Epithelial cell of proximal tubule (primary cell): ENCODE measurements around the gene SEL1L. TPM values are rescaled to one million over a fixed set of nuclear protein-coding genes. Genes with fewer than 3 reads are reported as not detected.
"Not testable (repeated sequence)": the region's sequence is repeated elsewhere in the genome, so short reads cannot be mapped to it uniquely, and the experiment has no call there.

Experiments
- DNase-seq: peaks from one replicate; pipeline ENCODE4 v3.0.0-alpha.2; 2011; ENCODE audit warnings: low read depth
- H3K4me3 ChIP-seq: 2 replicates; pipeline ENCODE4 v1.5.1; 2011; ENCODE audit warnings: low read depth, mild to moderate bottlenecking, low read length
- CTCF ChIP-seq: conservative IDR thresholded peaks from 2 replicates; pipeline ENCODE4 v1.5.1; 2012; ENCODE audit warnings: low read depth, mild to moderate bottlenecking, low read length
- total RNA-seq: library from RNA; depleted of rRNA; stranded (reverse); fragments of >200 nt; gene quantifications from 2 replicates; pipeline ENCODE4 v1.2.3, GENCODE V29; 2015

Gene SEL1L
- total RNA-seq, 1 donor from 2014 or later: 25.2 TPM

GRCh38 chr14:81466854-81467253 is 66.8 kb downstream of the SEL1L start:
- TF ChIP-seq CTCF: no peak
- H3K4me3 ChIP-seq: no peak overlapping the region
- DNase-seq: no peak

GRCh38 chr14:81465507-81466228 is 68.0 kb downstream of the SEL1L start:
- no peak for TF ChIP-seq CTCF
- no peak overlapping the region for H3K4me3 ChIP-seq
- DNase-seq: no peak

DNA sequence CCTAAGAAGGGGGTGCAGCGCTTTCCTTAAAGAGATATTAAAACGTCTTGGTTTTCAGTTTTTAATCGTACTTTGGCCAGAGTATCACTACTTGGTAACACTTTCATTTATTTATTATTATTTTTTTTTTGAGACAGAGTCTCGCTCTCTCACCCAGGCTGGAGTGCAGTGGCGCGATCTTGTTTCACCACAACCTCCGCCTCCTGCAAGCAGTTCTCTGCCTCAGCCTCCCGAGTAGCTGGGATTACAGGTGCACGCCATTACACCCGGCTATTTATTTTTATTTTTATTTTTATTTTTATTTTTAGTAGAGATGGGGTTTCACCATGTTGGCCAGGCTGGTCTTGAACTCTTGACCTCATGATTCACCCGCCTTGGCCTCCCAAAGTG is 68.7 kb downstream of the SEL1L start:
- H3K4me3 ChIP-seq: peak overlapping the region; percentile 61
- DNase-seq: not testable (repeated sequence)

- DNase-seq: no peak
- peak overlapping the region; percentile 61 for H3K4me3 ChIP-seq
- peak; percentile 89 for TF ChIP-seq CTCF
These were observed 69.2 kb downstream of the SEL1L start for GRCh38 chr14:81464253-81465002.

DNA sequence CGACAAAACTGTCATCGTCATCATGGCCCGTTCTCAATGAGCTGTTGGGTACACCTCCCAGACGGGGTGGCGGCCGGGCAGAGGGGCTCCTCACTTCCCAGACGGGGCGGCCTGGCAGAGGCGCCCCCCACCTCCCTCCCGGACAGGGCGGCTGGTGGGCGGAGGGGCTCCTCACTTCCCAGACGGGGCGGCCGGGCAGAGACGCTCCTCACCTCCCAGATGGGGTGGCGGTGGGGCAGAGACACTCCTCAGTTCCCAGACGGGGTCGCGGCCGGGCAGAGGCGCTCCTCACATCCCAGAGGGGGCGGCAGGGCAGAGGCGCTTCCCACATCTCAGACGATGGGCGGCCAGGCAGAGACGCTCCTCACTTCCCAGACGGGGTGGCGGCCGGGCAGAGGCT is 71.3 kb downstream of the SEL1L start:
- not testable (repeated sequence) for H3K4me3 ChIP-seq, DNase-seq

DNA sequence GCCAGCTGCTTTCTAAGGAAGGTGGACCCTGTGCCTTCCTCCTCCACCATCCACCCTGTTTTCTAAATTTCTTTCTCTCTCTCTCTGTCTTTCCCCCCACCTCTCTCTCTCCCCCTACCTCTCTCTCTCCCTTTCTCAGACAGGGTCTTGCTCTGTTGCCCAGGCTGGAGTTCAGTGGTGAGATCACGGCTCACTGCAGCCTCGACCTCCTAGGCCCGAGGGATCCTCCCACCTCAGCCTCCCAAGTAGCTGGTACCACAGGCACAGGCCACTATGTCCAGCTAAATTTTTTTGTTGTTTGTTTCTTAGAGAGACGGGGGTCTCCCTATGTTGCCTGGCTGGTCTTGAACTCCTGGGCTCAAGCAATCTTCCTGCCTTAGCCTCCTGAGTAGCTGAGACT is 73.7 kb downstream of the SEL1L start:
- TF ChIP-seq CTCF: no peak
- no peak overlapping the region for H3K4me3 ChIP-seq
- no peak for DNase-seq

GRCh38 chr14:81458352-81458751 is 75.3 kb downstream of the SEL1L start:
- no peak overlapping the region for H3K4me3 ChIP-seq
- no peak for DNase-seq
- no peak for TF ChIP-seq CTCF

DNA sequence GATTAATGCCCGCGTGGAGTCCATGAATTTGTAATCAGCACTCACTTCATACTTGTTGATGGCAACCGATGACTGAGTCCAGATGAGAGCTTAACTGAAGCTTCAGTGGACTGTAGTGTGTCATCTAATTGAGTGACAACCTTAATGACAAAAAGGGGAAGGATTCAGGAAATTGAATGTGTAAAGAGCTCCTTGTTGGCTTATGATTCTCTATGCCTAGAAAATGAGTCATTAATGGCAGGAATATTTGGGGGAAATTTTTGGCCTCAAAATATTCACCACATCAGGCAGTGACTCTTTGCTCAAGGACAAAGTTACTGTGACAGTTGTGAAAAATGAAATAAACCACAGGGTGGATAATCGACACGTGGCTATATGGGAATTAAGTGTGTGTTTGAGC is 78.3 kb downstream of the SEL1L start:
- no peak for TF ChIP-seq CTCF
- DNase-seq: no peak
- H3K4me3 ChIP-seq: no peak overlapping the region
